Keratinocyte (primary cell): ENCODE data around the gene CHMP4B. TPM values are rescaled to one million over a fixed set of nuclear protein-coding genes. Genes with fewer than 3 reads are reported as not detected.

Experiments
- DNase-seq: peaks from one replicate; pipeline ENCODE4 v3.0.0-alpha.2; 2011; ENCODE audit warnings: low read depth, missing footprints, low spot score
- FAIRE-seq: peaks from 2 replicates; lab custom pipeline; 2011; peaks lifted over from hg19 to GRCh38; lab: Jason Lieb, UNC
- H2AFZ ChIP-seq: 2 replicates; pipeline ENCODE4 v1.6.0; 2012; ENCODE audit warnings: low read length, control low read depth, inconsistent platforms; ENCODE audit not compliant: control insufficient read depth
- H3K27ac ChIP-seq: 2 replicates; pipeline ENCODE4 v1.5.1; 2011; ENCODE audit warnings: low read length; ENCODE audit not compliant: control insufficient read depth, insufficient read depth
- H3K27me3 ChIP-seq: 3 replicates; pipeline ENCODE4 v1.6.0; 2011; ENCODE audit warnings: low read length; ENCODE audit not compliant: control insufficient read depth, insufficient read depth; ENCODE audit errors: extremely low read depth
- H3K36me3 ChIP-seq, 2 experiments: 2 replicates in 1 of 2; 3 replicates in 1 of 2; pipeline ENCODE4 v1.5.1; 2011; ENCODE audit warnings: low read length in 2 of 2, mild to moderate bottlenecking in 1 of 2; ENCODE audit not compliant: control insufficient read depth in 2 of 2, insufficient read depth in 2 of 2; ENCODE audit errors: extremely low read depth in 1 of 2
- H3K4me1 ChIP-seq: 3 replicates; pipeline ENCODE4 v1.5.1; 2011; ENCODE audit warnings: low read length; ENCODE audit not compliant: control insufficient read depth, insufficient read depth; ENCODE audit errors: extremely low read depth
- H3K4me2 ChIP-seq: 3 replicates; pipeline ENCODE4 v1.6.0; 2011; ENCODE audit warnings: low read depth, low read length; ENCODE audit not compliant: control insufficient read depth, insufficient read depth; ENCODE audit errors: extremely low read depth
- H3K4me3 ChIP-seq, 3 experiments: fragments of 200-600 bp in 1 of 3; sonication (generic) in 1 of 3; 2 replicates in 2 of 3; 3 replicates in 1 of 3; pipeline ENCODE4 v1.5.1; 2011 to 2016; ENCODE audit warnings: low read length in 3 of 3, mild to moderate bottlenecking in 3 of 3, control low read depth in 2 of 3, inconsistent platforms in 1 of 3, low read depth in 1 of 3, mixed read lengths in 1 of 3, mixed run types in 1 of 3, moderate library complexity in 1 of 3; ENCODE audit not compliant: control insufficient read depth in 2 of 3, insufficient read depth in 2 of 3; ENCODE audit errors: extremely low read depth in 1 of 3
- H3K79me2 ChIP-seq: 2 replicates; pipeline ENCODE4 v1.6.0; 2012; ENCODE audit warnings: low read length; ENCODE audit not compliant: control insufficient read depth, insufficient read depth
- H3K9ac ChIP-seq: 3 replicates; pipeline ENCODE4 v1.6.0; 2011; ENCODE audit warnings: low read length; ENCODE audit not compliant: control insufficient read depth, insufficient read depth; ENCODE audit errors: extremely low read depth
- H3K9me1 ChIP-seq: 3 replicates; pipeline ENCODE4 v1.6.0; 2011; ENCODE audit warnings: low read length; ENCODE audit not compliant: control insufficient read depth, insufficient read depth; ENCODE audit errors: extremely low read depth
- H3K9me3 ChIP-seq: 2 replicates; pipeline ENCODE4 v1.5.1; 2012; ENCODE audit warnings: low read depth, low read length; ENCODE audit not compliant: control insufficient read depth
- H4K20me1 ChIP-seq: 3 replicates; pipeline ENCODE4 v1.6.0; 2011; ENCODE audit warnings: low read length; ENCODE audit not compliant: control insufficient read depth, insufficient read depth; ENCODE audit errors: extremely low read depth
- EZH2 ChIP-seq: IDR thresholded peaks from one replicate; pipeline ENCODE4 v1.6.1; 2012; ENCODE audit warnings: inconsistent platforms, mild to moderate bottlenecking, low read length, moderate library complexity
- dilution Hi-C: fragments of 300-500 bp; cut with MboI; formaldehyde crosslinking; loops from one replicate; pipeline ENCODE4 v1.7.0; 2020; ENCODE audit warnings: low sequenced_read_pairs; ENCODE audit not compliant: extremely low pct_ligation_motif_present
- polyA plus RNA-seq, 5 experiments: library from polyadenylated mRNA; depleted of rRNA in 3 of 5; stranded (reverse) in 3 of 5; stranded (forward) in 1 of 5; unstranded in 1 of 5; fragments of >200 nt; gene quantifications; 1 replicate in 1 of 5; 2 replicates in 3 of 5; 3 replicates in 1 of 5; pipeline versions ENCODE4 v1.2.1 to v1.2.3, GENCODE V29; 2011 to 2012; ENCODE audit warnings: missing spikeins in 2 of 5, low read depth in 1 of 5, low replicate concordance in 1 of 5
- TF ChIP-seq, protein P1 (sequence below), 3 experiments: IDR thresholded peaks in 1 of 3; conservative IDR thresholded peaks in 1 of 3; optimal IDR thresholded peaks in 1 of 3; 2 replicates in 2 of 3; 3 replicates in 1 of 3; pipeline versions ENCODE3 to v1.5.1; 2011; ENCODE audit warnings: low read length in 3 of 3, mild to moderate bottlenecking in 3 of 3, moderate library complexity in 2 of 3, control low read depth in 1 of 3, inconsistent platforms in 1 of 3; ENCODE audit not compliant: insufficient read depth in 2 of 3; ENCODE audit errors: extremely low read depth in 1 of 3

CHMP4B gene
- polyA plus RNA-seq, 1 donor (not counting 4 experiments of a cell fraction or from before 2014, with no cell fraction given) = 72.2 TPM

DNA sequence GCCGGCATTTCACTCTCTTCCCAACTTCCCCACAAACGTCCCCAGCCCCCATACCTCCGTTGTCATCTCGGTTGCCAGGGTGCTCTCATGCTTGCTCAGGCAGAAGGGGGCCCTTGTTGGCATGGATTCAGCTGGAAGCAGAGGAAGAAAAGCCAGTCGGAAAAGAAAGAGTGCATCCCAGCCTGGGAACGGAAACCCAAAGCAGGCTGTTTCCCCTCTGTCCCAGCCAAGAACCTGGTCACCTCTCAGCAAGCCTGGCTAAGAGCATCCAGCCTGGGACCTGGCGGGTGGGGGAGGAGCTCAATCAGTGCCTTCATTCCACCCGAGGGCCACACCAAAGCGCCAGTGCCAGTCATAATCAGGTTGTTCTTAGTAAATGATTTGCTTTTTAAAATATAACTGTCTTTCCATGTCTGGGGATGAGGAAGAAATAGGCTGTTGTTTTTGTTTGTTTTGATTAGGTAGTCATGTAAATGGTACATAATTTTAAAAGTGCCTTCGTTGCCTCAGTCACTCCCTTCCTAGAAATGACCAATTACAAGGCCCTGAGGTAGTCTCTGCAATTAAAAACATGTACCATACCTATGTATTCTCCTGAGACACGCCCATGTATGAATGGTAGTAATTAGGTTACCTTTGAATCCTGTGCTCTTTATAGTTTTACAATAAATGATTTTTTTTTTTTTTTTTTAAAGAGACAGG, 21.1 kb downstream of the CHMP4B start:
- TF ChIP-seq, protein P1, sequence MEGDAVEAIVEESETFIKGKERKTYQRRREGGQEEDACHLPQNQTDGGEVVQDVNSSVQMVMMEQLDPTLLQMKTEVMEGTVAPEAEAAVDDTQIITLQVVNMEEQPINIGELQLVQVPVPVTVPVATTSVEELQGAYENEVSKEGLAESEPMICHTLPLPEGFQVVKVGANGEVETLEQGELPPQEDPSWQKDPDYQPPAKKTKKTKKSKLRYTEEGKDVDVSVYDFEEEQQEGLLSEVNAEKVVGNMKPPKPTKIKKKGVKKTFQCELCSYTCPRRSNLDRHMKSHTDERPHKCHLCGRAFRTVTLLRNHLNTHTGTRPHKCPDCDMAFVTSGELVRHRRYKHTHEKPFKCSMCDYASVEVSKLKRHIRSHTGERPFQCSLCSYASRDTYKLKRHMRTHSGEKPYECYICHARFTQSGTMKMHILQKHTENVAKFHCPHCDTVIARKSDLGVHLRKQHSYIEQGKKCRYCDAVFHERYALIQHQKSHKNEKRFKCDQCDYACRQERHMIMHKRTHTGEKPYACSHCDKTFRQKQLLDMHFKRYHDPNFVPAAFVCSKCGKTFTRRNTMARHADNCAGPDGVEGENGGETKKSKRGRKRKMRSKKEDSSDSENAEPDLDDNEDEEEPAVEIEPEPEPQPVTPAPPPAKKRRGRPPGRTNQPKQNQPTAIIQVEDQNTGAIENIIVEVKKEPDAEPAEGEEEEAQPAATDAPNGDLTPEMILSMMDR (optimal IDR thresholded peaks at IDR 0.05 in 1 of 3, IDR thresholded peaks at IDR 0.05 in 1 of 3, conservative IDR thresholded peaks at IDR 0.05 in 1 of 3; ENCODE audit: extremely low read depth in 1 of 3, insufficient read depth in 2 of 3, low read length in 3 of 3) = no peak
- TF ChIP-seq EZH2 = no peak
- no peak overlapping the region for H3K27ac ChIP-seq
- peaks cover 3% of the 10 kb centered on the region for H3K4me1 ChIP-seq
- FAIRE-seq (no peak), DNase-seq (no peak)
- dilution Hi-C loops = no loop called here
- H3K4me2 ChIP-seq = no peak overlapping the region
- peaks cover 8% of the 10 kb centered on the region for H3K9me1 ChIP-seq
- H3K36me3 ChIP-seq = no peaks in the 10 kb centered on the region
- no peak overlapping the region for H2AFZ ChIP-seq
- H3K79me2 ChIP-seq = peaks cover 79% of the 10 kb centered on the region
- H4K20me1 ChIP-seq = peaks cover 8% of the 10 kb centered on the region
- H3K4me3 ChIP-seq = no peak overlapping the region
- no peak overlapping the region for H3K9ac ChIP-seq
- no peaks in the 10 kb centered on the region for H3K9me3 ChIP-seq
- H3K27me3 ChIP-seq = no peaks in the 10 kb centered on the region

GRCh38 chr20:33833333-33833732, 22.2 kb downstream of the CHMP4B start:
- peaks cover 8% of the 10 kb centered on the region for H3K9me1 ChIP-seq
- no peaks in the 10 kb centered on the region for H3K27me3 ChIP-seq
- H4K20me1 ChIP-seq = peaks cover 14% of the 10 kb centered on the region
- H3K27ac ChIP-seq = no peak overlapping the region
- dilution Hi-C loops = no loop called here
- no peaks in the 10 kb centered on the region for H3K9me3 ChIP-seq
- H3K4me2 ChIP-seq = no peak overlapping the region
- H3K79me2 ChIP-seq = peaks cover 77% of the 10 kb centered on the region
- peaks cover 14% of the 10 kb centered on the region for H3K4me1 ChIP-seq
- TF ChIP-seq, protein P1 (optimal IDR thresholded peaks at IDR 0.05 in 1 of 3, IDR thresholded peaks at IDR 0.05 in 1 of 3, conservative IDR thresholded peaks at IDR 0.05 in 1 of 3; ENCODE audit: extremely low read depth in 1 of 3, insufficient read depth in 2 of 3, low read length in 3 of 3) = no peak
- no peak for TF ChIP-seq EZH2
- H2AFZ ChIP-seq = no peak overlapping the region
- no peak overlapping the region for H3K9ac ChIP-seq
- DNase-seq (no peak), FAIRE-seq (no peak)
- no peaks in the 10 kb centered on the region for H3K36me3 ChIP-seq
- H3K4me3 ChIP-seq = no peak overlapping the region
